K562 (cell line): ENCODE data around the gene MMRN1. TPM values are rescaled to one million over a fixed set of nuclear protein-coding genes. Genes with fewer than 3 reads are reported as not detected.

Source experiments
- ATAC-seq: fragments of 200-7000 bp; cut with Tn5 transposase; 3 replicates; pipeline ENCODE4 v1.9.1; 2020; ENCODE audit warnings: moderate library complexity
- BruUV-seq: library from RNA; stranded (reverse); fragments of 400-500 nt; replicated peaks from 2 replicates; lab custom pipeline; 2021; lab: Mats Ljungman, UMichigan
- CTCF ChIA-PET: fragments of 300-600 bp; formaldehyde crosslinking; extraction: SDS; loops from one replicate; lab custom pipeline; 2021; ENCODE audit warnings: low intra/inter-chr PET ratio; lab: Yijun Ruan, JAX
- POLR2A ChIA-PET: fragments of 300-600, 350-650 bp; sonication (Branson Sonifier 250); formaldehyde crosslinking; extraction: SDS; loops from one replicate; lab custom pipeline; 2021; ENCODE audit warnings: antibody characterized with exemption, inconsistent platforms; lab: Yijun Ruan, JAX
- DNase-seq, 4 experiments: peaks; one replicate each; pipeline versions ENCODE4 v3.0.0 to v3.0.0-alpha.2; 2011 to 2018; ENCODE audit warnings: low spot score in 3 of 4, mixed read lengths in 3 of 4; ENCODE audit errors: extremely low read depth in 1 of 4
- FAIRE-seq: peaks from 2 replicates; lab custom pipeline; 2011; peaks lifted over from hg19 to GRCh38; lab: Jason Lieb, UNC
- H2AFZ ChIP-seq: 2 replicates; pipeline ENCODE4 v1.6.0; 2011; ENCODE audit warnings: low read depth, low read length, control low read depth, inconsistent platforms
- H3K27ac ChIP-seq: fragments of 200-600 bp; 3 replicates; pipeline ENCODE4 v1.8.0; 2011; ENCODE audit warnings: low read depth, mild to moderate bottlenecking, control low read depth, inconsistent platforms, low read length, moderate library complexity, mixed read lengths; ENCODE audit errors: extremely low read depth
- H3K27me3 ChIP-seq, 2 experiments: fragments of 300-600 bp in 1 of 2; 2 replicates in 1 of 2; 3 replicates in 1 of 2; pipeline versions ENCODE4 v1.6.0 to v1.8.0; 2011; ENCODE audit warnings: inconsistent platforms in 2 of 2, low read length in 2 of 2, mild to moderate bottlenecking in 1 of 2, mixed read lengths in 1 of 2, moderate library complexity in 1 of 2; ENCODE audit not compliant: control insufficient read depth in 2 of 2, insufficient read depth in 2 of 2
- H3K36me3 ChIP-seq: fragments of 300-600 bp; 3 replicates; pipeline ENCODE4 v1.8.0; 2011; ENCODE audit warnings: mild to moderate bottlenecking, low read length, inconsistent platforms; ENCODE audit not compliant: control insufficient read depth, insufficient read depth
- H3K4me1 ChIP-seq, 2 experiments: fragments of 200-600 bp in 1 of 2; replicated peaks in 1 of 2; 2 replicates in 1 of 2; 3 replicates in 1 of 2; pipeline versions ENCODE4 v1.5.1 to v1.8.0; 2011; ENCODE audit warnings: inconsistent platforms in 2 of 2, low read length in 2 of 2, mild to moderate bottlenecking in 1 of 2, mixed read lengths in 1 of 2, moderate library complexity in 1 of 2; ENCODE audit not compliant: control insufficient read depth in 2 of 2, insufficient read depth in 2 of 2
- H3K4me2 ChIP-seq: 2 replicates; pipeline ENCODE4 v1.6.1; 2011; ENCODE audit warnings: low read length, control low read depth, inconsistent platforms, mixed read lengths; ENCODE audit not compliant: insufficient read depth
- H3K4me3 ChIP-seq: fragments of 200-600 bp; sonication (generic), shearing (Covaris generic); 2 replicates; pipeline ENCODE4 v1.5.1; 2016; ENCODE audit warnings: control low read depth, inconsistent platforms
- H3K79me2 ChIP-seq: fragments of 200-600 bp; 3 replicates; pipeline ENCODE4 v1.8.0; 2011; ENCODE audit warnings: low read length, inconsistent platforms; ENCODE audit not compliant: control insufficient read depth, insufficient read depth
- H3K9ac ChIP-seq, 2 experiments: 2 replicates each; pipeline versions ENCODE4 v1.6.0 to v1.6.1; 2011; ENCODE audit warnings: low read depth in 2 of 2, low read length in 2 of 2, control low read depth in 1 of 2, inconsistent platforms in 1 of 2, mild to moderate bottlenecking in 1 of 2, mixed read lengths in 1 of 2; ENCODE audit not compliant: insufficient read depth in 1 of 2
- H3K9me1 ChIP-seq: one replicate; pipeline ENCODE4 v1.6.0; 2011; ENCODE audit warnings: inconsistent platforms, mild to moderate bottlenecking, low read length, moderate library complexity; ENCODE audit not compliant: control insufficient read depth, insufficient read depth
- H3K9me3 ChIP-seq: replicated peaks from 2 replicates; pipeline ENCODE4 v1.5.1; 2011; ENCODE audit warnings: low read depth, low read length, inconsistent platforms; ENCODE audit not compliant: control insufficient read depth, insufficient read depth
- H4K20me1 ChIP-seq: replicated peaks from 2 replicates; pipeline ENCODE4 v1.6.1; 2011; ENCODE audit warnings: low read length, inconsistent platforms, mixed read lengths; ENCODE audit not compliant: control insufficient read depth, insufficient read depth
- FOXJ3 ChIP-seq: sonication (generic); formaldehyde crosslinking; IDR thresholded peaks from 2 replicates; pipeline ENCODE4 v1.4.0; 2020; ENCODE audit warnings: mild to moderate bottlenecking, missing genetic modification reagents
- GTF2A2 ChIP-seq: IDR thresholded peaks from 2 replicates; pipeline ENCODE4 v1.6.1; 2016; ENCODE audit warnings: mild to moderate bottlenecking, missing genetic modification characterization, missing compliant biosample characterization
- KLF13 ChIP-seq: fragments of 450-650 bp; IDR thresholded peaks from 2 replicates; pipeline ENCODE4 v1.6.1; 2016; ENCODE audit warnings: missing genetic modification characterization, low read depth, mild to moderate bottlenecking, missing compliant biosample characterization, moderate library complexity, borderline replicate concordance
- KLF6 ChIP-seq: fragments of 250-450 bp; sonication (Bioruptor Pico); IDR thresholded peaks from 2 replicates; pipeline ENCODE4 v1.4.0; 2020; ENCODE audit warnings: mild to moderate bottlenecking, moderate library complexity, borderline replicate concordance
- NBN ChIP-seq: fragments of 450-650 bp; IDR thresholded peaks from 2 replicates; pipeline ENCODE4 v1.6.1; 2016; ENCODE audit warnings: low read depth, mild to moderate bottlenecking
- NR2C1 ChIP-seq, 2 experiments: fragments of 450-650 bp; IDR thresholded peaks; 2 replicates each; pipeline ENCODE4 v1.6.1; 2017; ENCODE audit warnings: mild to moderate bottlenecking in 2 of 2, antibody characterized with exemption in 1 of 2, inconsistent platforms in 1 of 2, missing compliant biosample characterization in 1 of 2, missing genetic modification characterization in 1 of 2
- SMC3 ChIP-seq: conservative IDR thresholded peaks from 2 replicates; pipeline ENCODE4 v1.6.1; 2011; ENCODE audit warnings: low read depth, low read length, improper control_type of control experiment; ENCODE audit not compliant: insufficient read depth
- XRCC4 ChIP-seq: IDR thresholded peaks from one replicate; pipeline ENCODE4 v1.6.1; 2011; ENCODE audit not compliant: insufficient read depth, insufficient read length; ENCODE audit errors: extremely low read depth
- WGBS: fragments of 100-300 bp; shearing (Covaris generic); methylation state at CpG from one replicate; pipeline ENCODE4 v1.1.6; 2016; ENCODE audit warnings: low coverage, mixed read lengths; ENCODE audit not compliant: insufficient coverage; ENCODE audit errors: missing lambda C conversion rate; 5-methylcytosine and 5-hydroxymethylcytosine counted together
- in situ Hi-C: fragments of 300-500 bp; cut with MboI; formaldehyde crosslinking; loops from 4 replicates; pipeline ENCODE4 v1.15.0; 2018; ENCODE audit warnings: inconsistent platforms, mixed read lengths
- intact Hi-C: fragments of 100-400 bp; cut with micrococcal nuclease; formaldehyde crosslinking; loops from 2 replicates; pipeline ENCODE4 v1.14.2; 2022
- polyA plus RNA-seq, 8 experiments: library from polyadenylated mRNA; depleted of rRNA in 4 of 8; stranded (reverse) in 5 of 8; unstranded in 3 of 8; fragments of >200 nt; fragmentation: Nextera tagmentation in 2 of 8; fragmentation: Illumina TruSeq in 1 of 8; extraction: Ambion mirVana in 2 of 8; extraction: Trizol in 1 of 8; gene quantifications; 2 replicates each; pipeline versions ENCODE4 v1.2.1 to v1.2.3, GENCODE V29; 2011 to 2014; ENCODE audit warnings: inconsistent platforms in 1 of 8, missing spikeins in 1 of 8
- total RNA-seq, 7 experiments: library from RNA; depleted of rRNA in 6 of 7; stranded (reverse); fragments of >200 nt in 6 of 7; fragmentation: Illumina TruSeq in 2 of 7; extraction: Trizol in 2 of 7; gene quantifications; 2 replicates each; pipeline versions ENCODE4 v1.2.1 to v1.2.3, GENCODE V29; 2011 to 2021; ENCODE audit warnings: low replicate concordance in 1 of 7
- TF ChIP-seq, protein P1 (sequence below): sonication (generic); IDR thresholded peaks from 2 replicates; pipeline ENCODE4 v1.6.1; 2016
- TF ChIP-seq, protein P2 (sequence below), 2 experiments: fragments of 450-650 bp; IDR thresholded peaks; 2 replicates each; pipeline ENCODE4 v1.6.1; 2018; ENCODE audit warnings: mild to moderate bottlenecking in 2 of 2, low read depth in 1 of 2; ENCODE audit not compliant: partially characterized antibody in 2 of 2

The MMRN1 gene
- total and polyA plus RNA-seq, 9 of the 15 experiments (the other 6 are each of a cell fraction or from before 2014, with no cell fraction given), result 0.01 to 0.06 (median 0.02) TPM; not detected in 6

DNA sequence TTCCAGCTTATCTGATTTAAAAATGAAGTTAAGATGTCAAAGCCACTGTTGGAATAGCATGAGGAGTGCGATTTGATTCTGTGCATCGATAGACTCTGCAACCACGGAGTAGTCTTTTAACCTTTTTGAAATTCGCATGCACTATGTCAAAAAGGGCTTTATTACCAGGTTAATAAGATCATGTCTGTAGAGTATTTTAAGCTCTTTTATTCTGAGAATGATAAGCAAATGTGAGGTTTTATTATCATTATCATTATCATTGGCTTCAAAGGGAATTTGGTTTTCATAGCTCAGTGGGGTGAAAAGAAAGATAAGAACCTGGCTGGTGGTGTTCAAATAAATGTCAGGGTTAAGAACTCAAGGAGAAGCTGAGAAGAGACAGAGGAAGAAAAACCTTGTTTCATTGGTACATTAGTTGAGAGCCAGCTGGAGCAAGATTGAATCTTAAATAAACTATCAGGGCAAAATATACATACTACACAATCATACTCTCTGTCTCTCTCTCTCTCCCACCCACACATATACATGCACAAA, 102.6 kb downstream of the MMRN1 start:
- CTCF ChIA-PET, result no interaction called here
- 0% methylated on average over 4 of the region's 4 CpGs for WGBS
- Histone ChIP-seq H3K27ac (no peak overlapping the region), H3K27me3 (no peaks in the 10 kb centered on the region), H4K20me1 (no peaks in the 10 kb centered on the region), H3K79me2 (no peaks in the 10 kb centered on the region), H3K9ac (no peak overlapping the region), H3K4me1 (no peaks in the 10 kb centered on the region), H3K36me3 (no peaks in the 10 kb centered on the region), H3K4me3 (no peak overlapping the region), H2AFZ (no peak overlapping the region), H3K9me3 (no peaks in the 10 kb centered on the region), H3K9me1 (no peaks in the 10 kb centered on the region), H3K4me2 (no peak overlapping the region)
- intact Hi-C loops, result no loop called here
- in situ Hi-C loops, result no loop called here
- DNase-seq (no peak), FAIRE-seq (no peak), ATAC-seq (no peak)
- TF ChIP-seq KLF13 (tag) (no peak), NBN (no peak)
- POLR2A ChIA-PET, result no interaction called here
- BruUV-seq, result no TSS peak

GRCh38 chr4:89998469-89999011, 103.9 kb downstream of the MMRN1 start:
- CTCF ChIA-PET, result no interaction called here
- TF ChIP-seq SMC3, result no peak
- TF ChIP-seq NR2C1 (IDR thresholded peaks at IDR 0.05), result no peak
- no peak for TF ChIP-seq NR2C1 (tag; IDR thresholded peaks at IDR 0.05)
- no peak for TF ChIP-seq FOXJ3 (CRISPR knock-in tag)
- no peak for TF ChIP-seq KLF6
- TF ChIP-seq, protein P1, sequence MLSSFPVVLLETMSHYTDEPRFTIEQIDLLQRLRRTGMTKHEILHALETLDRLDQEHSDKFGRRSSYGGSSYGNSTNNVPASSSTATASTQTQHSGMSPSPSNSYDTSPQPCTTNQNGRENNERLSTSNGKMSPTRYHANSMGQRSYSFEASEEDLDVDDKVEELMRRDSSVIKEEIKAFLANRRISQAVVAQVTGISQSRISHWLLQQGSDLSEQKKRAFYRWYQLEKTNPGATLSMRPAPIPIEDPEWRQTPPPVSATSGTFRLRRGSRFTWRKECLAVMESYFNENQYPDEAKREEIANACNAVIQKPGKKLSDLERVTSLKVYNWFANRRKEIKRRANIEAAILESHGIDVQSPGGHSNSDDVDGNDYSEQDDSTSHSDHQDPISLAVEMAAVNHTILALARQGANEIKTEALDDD, result no peak
- TF ChIP-seq, protein P2, sequence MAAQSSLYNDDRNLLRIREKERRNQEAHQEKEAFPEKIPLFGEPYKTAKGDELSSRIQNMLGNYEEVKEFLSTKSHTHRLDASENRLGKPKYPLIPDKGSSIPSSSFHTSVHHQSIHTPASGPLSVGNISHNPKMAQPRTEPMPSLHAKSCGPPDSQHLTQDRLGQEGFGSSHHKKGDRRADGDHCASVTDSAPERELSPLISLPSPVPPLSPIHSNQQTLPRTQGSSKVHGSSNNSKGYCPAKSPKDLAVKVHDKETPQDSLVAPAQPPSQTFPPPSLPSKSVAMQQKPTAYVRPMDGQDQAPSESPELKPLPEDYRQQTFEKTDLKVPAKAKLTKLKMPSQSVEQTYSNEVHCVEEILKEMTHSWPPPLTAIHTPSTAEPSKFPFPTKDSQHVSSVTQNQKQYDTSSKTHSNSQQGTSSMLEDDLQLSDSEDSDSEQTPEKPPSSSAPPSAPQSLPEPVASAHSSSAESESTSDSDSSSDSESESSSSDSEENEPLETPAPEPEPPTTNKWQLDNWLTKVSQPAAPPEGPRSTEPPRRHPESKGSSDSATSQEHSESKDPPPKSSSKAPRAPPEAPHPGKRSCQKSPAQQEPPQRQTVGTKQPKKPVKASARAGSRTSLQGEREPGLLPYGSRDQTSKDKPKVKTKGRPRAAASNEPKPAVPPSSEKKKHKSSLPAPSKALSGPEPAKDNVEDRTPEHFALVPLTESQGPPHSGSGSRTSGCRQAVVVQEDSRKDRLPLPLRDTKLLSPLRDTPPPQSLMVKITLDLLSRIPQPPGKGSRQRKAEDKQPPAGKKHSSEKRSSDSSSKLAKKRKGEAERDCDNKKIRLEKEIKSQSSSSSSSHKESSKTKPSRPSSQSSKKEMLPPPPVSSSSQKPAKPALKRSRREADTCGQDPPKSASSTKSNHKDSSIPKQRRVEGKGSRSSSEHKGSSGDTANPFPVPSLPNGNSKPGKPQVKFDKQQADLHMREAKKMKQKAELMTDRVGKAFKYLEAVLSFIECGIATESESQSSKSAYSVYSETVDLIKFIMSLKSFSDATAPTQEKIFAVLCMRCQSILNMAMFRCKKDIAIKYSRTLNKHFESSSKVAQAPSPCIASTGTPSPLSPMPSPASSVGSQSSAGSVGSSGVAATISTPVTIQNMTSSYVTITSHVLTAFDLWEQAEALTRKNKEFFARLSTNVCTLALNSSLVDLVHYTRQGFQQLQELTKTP (IDR thresholded peaks at IDR 0.05; ENCODE audit: low read depth in 1 of 2, partially characterized antibody in 2 of 2), result no peak
- TF ChIP-seq GTF2A2 (tag), result no peak
- TF ChIP-seq XRCC4, result no peak

More at GRCh38 chr4:89998469-89999011, 103.9 kb downstream of the MMRN1 start:
- no TSS peak for BruUV-seq
- H3K79me2 ChIP-seq, result no peaks in the 10 kb centered on the region
- in situ Hi-C loops, result no loop called here
- H3K36me3 ChIP-seq, result no peaks in the 10 kb centered on the region
- no peaks in the 10 kb centered on the region for H3K27me3 ChIP-seq
- DNase-seq (no peak), ATAC-seq (no peak), FAIRE-seq (no peak)
- H3K4me3 ChIP-seq, result no peak overlapping the region
- H3K4me2 ChIP-seq, result no peak overlapping the region
- no peaks in the 10 kb centered on the region for H3K9me1 ChIP-seq
- H3K27ac ChIP-seq, result no peak overlapping the region
- H3K9ac ChIP-seq, result no peak overlapping the region
- H3K9me3 ChIP-seq, result no peaks in the 10 kb centered on the region
- POLR2A ChIA-PET, result no interaction called here
- WGBS, result 0% methylated on average over 6 of the region's 6 CpGs
- H4K20me1 ChIP-seq, result no peaks in the 10 kb centered on the region
- intact Hi-C loops, result no loop called here
- no peak overlapping the region for H2AFZ ChIP-seq
- no peaks in the 10 kb centered on the region for H3K4me1 ChIP-seq
